ENCODE measurements around the gene NPAS3.

NPAS3 gene

DNA sequence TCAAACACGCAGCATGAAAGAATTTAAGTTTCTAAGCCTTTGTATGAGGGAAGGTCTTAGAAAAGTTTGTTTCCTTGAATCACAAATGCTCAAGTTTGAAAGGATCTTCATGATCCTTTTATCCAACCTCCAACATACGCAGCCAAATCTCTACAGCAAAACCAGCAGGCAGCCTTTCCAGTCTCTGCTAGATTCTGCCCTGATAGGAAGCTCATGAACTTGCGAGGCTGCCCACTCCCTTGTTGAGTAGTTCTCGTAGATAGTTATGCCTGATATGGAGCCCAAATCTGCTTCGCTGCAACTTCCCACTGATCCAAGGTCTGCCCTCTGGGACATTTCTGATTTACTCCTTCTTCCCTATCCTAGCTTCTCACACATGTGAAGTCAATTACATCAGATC, 739.3 kb downstream of the NPAS3 start:
- DNase-seq (ENCODE audit: low read depth), result no peak
- no peak overlapping the region for H3K4me3 ChIP-seq (ENCODE audit: low read depth, low read length)
- TF ChIP-seq, protein P1, sequence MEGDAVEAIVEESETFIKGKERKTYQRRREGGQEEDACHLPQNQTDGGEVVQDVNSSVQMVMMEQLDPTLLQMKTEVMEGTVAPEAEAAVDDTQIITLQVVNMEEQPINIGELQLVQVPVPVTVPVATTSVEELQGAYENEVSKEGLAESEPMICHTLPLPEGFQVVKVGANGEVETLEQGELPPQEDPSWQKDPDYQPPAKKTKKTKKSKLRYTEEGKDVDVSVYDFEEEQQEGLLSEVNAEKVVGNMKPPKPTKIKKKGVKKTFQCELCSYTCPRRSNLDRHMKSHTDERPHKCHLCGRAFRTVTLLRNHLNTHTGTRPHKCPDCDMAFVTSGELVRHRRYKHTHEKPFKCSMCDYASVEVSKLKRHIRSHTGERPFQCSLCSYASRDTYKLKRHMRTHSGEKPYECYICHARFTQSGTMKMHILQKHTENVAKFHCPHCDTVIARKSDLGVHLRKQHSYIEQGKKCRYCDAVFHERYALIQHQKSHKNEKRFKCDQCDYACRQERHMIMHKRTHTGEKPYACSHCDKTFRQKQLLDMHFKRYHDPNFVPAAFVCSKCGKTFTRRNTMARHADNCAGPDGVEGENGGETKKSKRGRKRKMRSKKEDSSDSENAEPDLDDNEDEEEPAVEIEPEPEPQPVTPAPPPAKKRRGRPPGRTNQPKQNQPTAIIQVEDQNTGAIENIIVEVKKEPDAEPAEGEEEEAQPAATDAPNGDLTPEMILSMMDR (IDR thresholded peaks at IDR 0.05; ENCODE audit: low read depth, low read length, missing control alignments), result no peak

DNA sequence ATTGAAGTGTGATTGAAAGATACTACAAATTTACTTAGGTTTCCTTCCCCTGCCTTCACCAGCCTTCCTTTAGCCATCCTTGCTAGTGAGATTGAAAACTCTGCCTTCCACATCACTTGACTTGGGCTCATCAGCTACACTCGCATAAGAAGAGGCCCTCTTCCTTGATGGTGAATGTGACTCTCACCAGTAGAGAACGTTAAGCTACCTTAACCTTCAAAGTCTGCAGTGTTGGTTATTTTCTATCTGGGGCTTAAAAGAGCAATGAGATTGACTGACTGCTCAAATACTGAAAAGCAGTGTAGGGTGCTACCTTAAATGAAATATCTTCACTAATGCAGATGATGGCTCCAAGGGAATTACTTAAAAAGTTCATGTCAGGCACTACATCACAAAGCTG, 740.3 kb downstream of the NPAS3 start:
- no peak for DNase-seq (ENCODE audit: low read depth)
- TF ChIP-seq, protein P1 (IDR thresholded peaks at IDR 0.05; ENCODE audit: low read depth, low read length, missing control alignments), result no peak
- no peak overlapping the region for H3K4me3 ChIP-seq (ENCODE audit: low read depth, low read length)

DNA sequence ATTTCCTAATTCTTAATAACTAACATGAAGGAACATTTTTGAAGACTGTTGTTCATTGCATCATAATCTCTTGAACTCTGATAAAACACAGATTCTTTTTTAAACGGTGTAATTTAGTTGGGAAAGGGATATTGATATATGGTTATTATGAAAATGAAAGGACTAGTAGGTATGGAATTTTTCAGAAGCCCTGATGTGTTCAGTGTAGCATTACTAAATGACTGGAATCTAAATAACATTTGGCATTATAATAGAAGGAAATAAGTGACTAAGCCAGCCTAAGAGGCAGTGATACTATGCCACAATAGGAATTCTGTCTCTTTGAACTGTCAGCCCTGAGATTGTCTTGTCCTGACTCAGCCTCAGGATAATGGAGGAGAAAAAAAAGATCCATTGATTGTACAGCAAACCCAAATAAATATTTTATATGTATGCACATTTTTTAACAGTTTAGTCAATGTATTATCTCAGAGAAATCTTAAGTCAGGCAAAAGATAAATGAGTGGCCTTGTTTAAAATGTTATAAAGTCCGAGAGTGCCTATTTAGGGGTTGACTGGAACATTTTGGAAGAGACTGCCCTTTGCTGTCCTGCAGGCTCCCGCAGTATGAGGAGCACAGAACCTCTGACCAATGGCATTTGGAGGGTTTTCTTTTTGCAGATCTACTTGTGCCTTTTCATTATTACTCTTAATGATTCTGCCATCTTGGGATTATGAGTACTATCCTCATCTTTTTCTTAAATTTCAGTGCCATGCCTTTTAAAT, 741.0 kb downstream of the NPAS3 start:
- TF ChIP-seq, protein P1 (IDR thresholded peaks at IDR 0.05; ENCODE audit: low read depth, low read length, missing control alignments), result no peak
- no peak for DNase-seq (ENCODE audit: low read depth)

DNA sequence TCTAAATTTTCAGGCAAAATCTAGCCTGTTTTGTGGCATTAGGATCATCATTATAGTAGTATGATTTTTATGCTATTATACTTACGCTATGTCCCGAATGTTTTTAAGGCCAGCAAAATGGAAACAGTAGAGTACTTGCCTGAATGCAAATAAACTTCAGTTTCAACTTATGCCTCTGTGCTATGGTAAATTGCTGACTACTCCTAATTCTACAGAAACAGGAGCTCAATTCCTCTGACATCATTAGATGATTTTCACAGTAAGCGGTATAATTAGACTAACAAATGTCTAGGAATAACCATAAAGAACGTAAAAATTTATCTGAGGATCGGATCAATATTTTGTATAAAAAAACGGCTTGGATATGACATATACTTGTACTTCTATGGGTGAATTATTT, 742.2 kb downstream of the NPAS3 start:
- H3K4me3 ChIP-seq (ENCODE audit: low read depth, low read length), result no peak overlapping the region
- no peak for DNase-seq (ENCODE audit: low read depth)
- TF ChIP-seq, protein P1 (IDR thresholded peaks at IDR 0.05; ENCODE audit: low read depth, low read length, missing control alignments), result no peak

More for the DNA sequence above, 741.0 kb downstream of the NPAS3 start:
- no peak overlapping the region for H3K4me3 ChIP-seq (ENCODE audit: low read depth, low read length)

GRCh38 chr14:33682760-33683159, 744.1 kb downstream of the NPAS3 start:
- TF ChIP-seq, protein P1 (IDR thresholded peaks at IDR 0.05; ENCODE audit: low read depth, low read length, missing control alignments), result no peak
- H3K4me3 ChIP-seq (ENCODE audit: low read depth, low read length), result no peak overlapping the region
- DNase-seq (ENCODE audit: low read depth), result no peak

DNA sequence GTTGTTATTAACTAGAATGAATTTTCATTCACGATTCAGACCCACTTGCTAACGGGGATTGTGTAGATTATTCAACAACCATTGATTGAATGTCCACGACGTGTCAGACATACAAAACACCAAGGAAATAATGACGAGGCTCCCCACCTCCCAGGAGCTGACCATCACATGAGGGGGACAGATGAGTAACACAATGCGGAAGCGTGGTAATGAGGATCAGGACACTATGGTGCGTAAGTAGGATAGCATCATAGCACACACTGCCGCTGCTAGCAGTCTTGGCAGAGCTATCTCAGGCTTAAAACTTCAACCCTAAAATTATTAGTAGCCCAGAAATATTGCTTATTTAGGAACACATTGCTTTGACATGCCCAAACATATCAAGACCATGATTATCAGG, 746.3 kb downstream of the NPAS3 start:
- H3K4me3 ChIP-seq (ENCODE audit: low read depth, low read length), result no peak overlapping the region
- TF ChIP-seq, protein P1 (IDR thresholded peaks at IDR 0.05; ENCODE audit: low read depth, low read length, missing control alignments), result no peak
- no peak for DNase-seq (ENCODE audit: low read depth)

DNA sequence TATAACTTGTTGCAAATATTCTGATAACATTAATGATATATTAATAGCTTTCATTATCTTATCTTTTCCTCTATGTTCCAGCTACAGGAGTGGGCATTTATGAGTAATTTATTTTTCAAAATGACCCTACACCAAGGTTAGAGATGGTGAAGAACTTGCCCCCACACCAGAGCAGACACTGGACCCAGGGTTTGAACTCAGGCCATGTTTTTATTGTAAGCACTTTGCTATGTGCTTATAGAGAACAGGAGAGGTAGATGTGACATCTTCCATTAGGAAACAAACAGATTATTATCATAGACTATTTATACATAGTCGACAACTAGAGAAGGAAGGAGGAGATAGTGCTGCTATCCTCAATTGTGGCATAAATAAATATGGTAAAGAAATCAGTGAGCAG, 747.0 kb downstream of the NPAS3 start:
- H3K4me3 ChIP-seq (ENCODE audit: low read depth, low read length), result no peak overlapping the region
- DNase-seq (ENCODE audit: low read depth), result no peak
- TF ChIP-seq, protein P1 (IDR thresholded peaks at IDR 0.05; ENCODE audit: low read depth, low read length, missing control alignments), result no peak
